ENCODE measurements around the gene CARS2.
"Not testable (repeated sequence)": the region's sequence is repeated elsewhere in the genome, so short reads cannot be mapped to it uniquely, and the experiment has no call there.

Gene CARS2

GRCh38 chr13:110634558-110634957 lies 71.4 kb downstream of the CARS2 start:
- Histone ChIP-seq H3K9ac (no peak overlapping the region), H3K27ac (no peak overlapping the region), H2AFZ (ENCODE audit: low read depth) (no peak overlapping the region), H3K4me2 (no peak overlapping the region), H4K20me1 (ENCODE audit: insufficient read depth) (no peaks in the 10 kb centered on the region), H3K79me2 (ENCODE audit: insufficient read depth, low read depth) (no peaks in the 10 kb centered on the region), H3K27me3 (ENCODE audit: insufficient read depth, low read depth) (no peaks in the 10 kb centered on the region), H3K4me3 (IDR thresholded peaks at IDR 0.05; ENCODE audit: insufficient read depth, low read depth, low read length) (no peak overlapping the region), H3K4me1 (ENCODE audit: low read depth, poor library complexity, severe bottlenecking) (no peaks in the 10 kb centered on the region), H3K36me3 (ENCODE audit: insufficient read depth) (no peaks in the 10 kb centered on the region)
- TF ChIP-seq CTCF (conservative IDR thresholded peaks at IDR 0.05; ENCODE audit: low read depth, low read length), result no peak

GRCh38 chr13:110633776-110634175 lies 72.1 kb downstream of the CARS2 start:
- Histone ChIP-seq H4K20me1 (ENCODE audit: insufficient read depth) (no peaks in the 10 kb centered on the region), H3K27me3 (ENCODE audit: insufficient read depth, low read depth) (no peaks in the 10 kb centered on the region), H3K4me2 (no peak overlapping the region), H2AFZ (ENCODE audit: low read depth) (no peak overlapping the region), H3K27ac (no peak overlapping the region), H3K4me1 (ENCODE audit: low read depth, poor library complexity, severe bottlenecking) (no peaks in the 10 kb centered on the region), H3K36me3 (ENCODE audit: insufficient read depth) (no peaks in the 10 kb centered on the region), H3K79me2 (ENCODE audit: insufficient read depth, low read depth) (no peaks in the 10 kb centered on the region), H3K9ac (no peak overlapping the region), H3K4me3 (IDR thresholded peaks at IDR 0.05; ENCODE audit: insufficient read depth, low read depth, low read length) (no peak overlapping the region)
- TF ChIP-seq CTCF (conservative IDR thresholded peaks at IDR 0.05; ENCODE audit: low read depth, low read length), result no peak

- H3K4me1 ChIP-seq (ENCODE audit: low read depth, poor library complexity, severe bottlenecking); H2AFZ ChIP-seq (ENCODE audit: low read depth); H3K79me2 ChIP-seq (ENCODE audit: insufficient read depth, low read depth); H3K27ac ChIP-seq; H3K4me3 ChIP-seq (IDR thresholded peaks at IDR 0.05; ENCODE audit: insufficient read depth, low read depth, low read length); H3K4me2 ChIP-seq; H3K27me3 ChIP-seq (ENCODE audit: insufficient read depth, low read depth); H4K20me1 ChIP-seq (ENCODE audit: insufficient read depth); H3K9ac ChIP-seq; H3K36me3 ChIP-seq (ENCODE audit: insufficient read depth): not testable (repeated sequence)
Observed at GRCh38 chr13:110632255-110632654, 73.7 kb downstream of the CARS2 start.

- Histone ChIP-seq H4K20me1 (ENCODE audit: insufficient read depth) (no peaks in the 10 kb centered on the region), H3K36me3 (ENCODE audit: insufficient read depth) (no peaks in the 10 kb centered on the region), H3K27me3 (ENCODE audit: insufficient read depth, low read depth) (no peaks in the 10 kb centered on the region), H3K4me3 (IDR thresholded peaks at IDR 0.05; ENCODE audit: insufficient read depth, low read depth, low read length) (no peak overlapping the region), H2AFZ (ENCODE audit: low read depth) (no peak overlapping the region), H3K79me2 (ENCODE audit: insufficient read depth, low read depth) (no peaks in the 10 kb centered on the region), H3K27ac (no peak overlapping the region), H3K9ac (no peak overlapping the region), H3K4me2 (no peak overlapping the region), H3K4me1 (ENCODE audit: low read depth, poor library complexity, severe bottlenecking) (no peaks in the 10 kb centered on the region)
- no peak for TF ChIP-seq CTCF (conservative IDR thresholded peaks at IDR 0.05; ENCODE audit: low read depth, low read length)
Observed at GRCh38 chr13:110630566-110631119, 75.3 kb downstream of the CARS2 start.

GRCh38 chr13:110629735-110630134 lies 76.2 kb downstream of the CARS2 start:
- H3K27me3 ChIP-seq (ENCODE audit: insufficient read depth, low read depth), result no peaks in the 10 kb centered on the region
- H3K36me3 ChIP-seq (ENCODE audit: insufficient read depth), result no peaks in the 10 kb centered on the region
- no peak overlapping the region for H2AFZ ChIP-seq (ENCODE audit: low read depth)
- H4K20me1 ChIP-seq (ENCODE audit: insufficient read depth), result no peaks in the 10 kb centered on the region
- no peak for TF ChIP-seq CTCF (conservative IDR thresholded peaks at IDR 0.05; ENCODE audit: low read depth, low read length)
- no peak overlapping the region for H3K4me3 ChIP-seq (IDR thresholded peaks at IDR 0.05; ENCODE audit: insufficient read depth, low read depth, low read length)
- H3K27ac ChIP-seq, result no peak overlapping the region
- H3K9ac ChIP-seq, result no peak overlapping the region
- no peaks in the 10 kb centered on the region for H3K79me2 ChIP-seq (ENCODE audit: insufficient read depth, low read depth)
- H3K4me1 ChIP-seq (ENCODE audit: low read depth, poor library complexity, severe bottlenecking), result no peaks in the 10 kb centered on the region
- H3K4me2 ChIP-seq, result no peak overlapping the region

All from KMS-11 (cell line).